CD4-positive, alpha-beta memory T cell (primary cell): ENCODE data around the gene ADAMTS4. TPM values are rescaled to one million over a fixed set of nuclear protein-coding genes. Genes with fewer than 3 reads are reported as not detected.

Experiments
- CTCF ChIA-PET: fragments of 350-600 bp; sonication (Branson Sonifier 250); formaldehyde crosslinking; loops from one replicate; lab custom pipeline; 2021; ENCODE audit warnings: inconsistent platforms; ENCODE audit not compliant: partially characterized antibody; lab: Charles Lee
- POLR2A ChIA-PET: fragments of 350-600 bp; sonication (Branson Sonifier 250); formaldehyde crosslinking; loops from one replicate; lab custom pipeline; 2021; ENCODE audit not compliant: partially characterized antibody; lab: Charles Lee
- DNase-seq, 5 donors: peaks; one replicate each; pipeline versions ENCODE4 v3.0.0 to v3.0.0-alpha.2; 2020 to 2022; ENCODE audit warnings: mixed read lengths in 1 of 5
- H3K27ac ChIP-seq: one replicate; pipeline ENCODE4 v1.7.0; 2013; ENCODE audit warnings: low read depth, low read length
- H3K27me3 ChIP-seq: 2 replicates; pipeline ENCODE4 v1.7.0; 2013; ENCODE audit warnings: mild to moderate bottlenecking, low read length, moderate library complexity; ENCODE audit not compliant: insufficient read depth
- H3K36me3 ChIP-seq: 2 replicates; pipeline ENCODE4 v1.7.0; 2013; ENCODE audit warnings: mild to moderate bottlenecking, low read length, moderate library complexity; ENCODE audit not compliant: insufficient read depth
- H3K4me1 ChIP-seq: 2 replicates; pipeline ENCODE4 v1.7.0; 2013; ENCODE audit warnings: mild to moderate bottlenecking, low read length, moderate library complexity; ENCODE audit not compliant: insufficient read depth
- H3K4me3 ChIP-seq, 2 donors: one replicate each; pipeline ENCODE4 v1.7.0; 2013; ENCODE audit warnings: low read length in 2 of 2, mild to moderate bottlenecking in 1 of 2
- H3K9me3 ChIP-seq, 2 donors: one replicate each; pipeline ENCODE4 v1.7.0; 2013; ENCODE audit warnings: low read length in 2 of 2, control low read depth in 1 of 2; ENCODE audit not compliant: control insufficient read depth in 1 of 2
- H3K27ac Mint-ChIP-seq, 7 donors: one replicate each; pipeline ENCODE4 v1.8.0; 2020 to 2021; ENCODE audit warnings: mixed read lengths in 7 of 7, mild to moderate bottlenecking in 6 of 7, inconsistent platforms in 3 of 7, moderate library complexity in 3 of 7
- H3K27me3 Mint-ChIP-seq, 2 donors: one replicate each; pipeline ENCODE4 v1.8.0; 2020 to 2021; ENCODE audit warnings: mixed read lengths in 2 of 2
- H3K36me3 Mint-ChIP-seq, 2 donors: one replicate each; pipeline ENCODE4 v1.8.0; 2020 to 2021; ENCODE audit warnings: mixed read lengths in 2 of 2, inconsistent platforms in 1 of 2, mild to moderate bottlenecking in 1 of 2
- H3K4me1 Mint-ChIP-seq, 4 donors: one replicate each; pipeline ENCODE4 v1.8.0; 2020 to 2021; ENCODE audit warnings: mixed read lengths in 4 of 4, mild to moderate bottlenecking in 1 of 4
- H3K4me3 Mint-ChIP-seq, 8 donors: one replicate each; pipeline ENCODE4 v1.8.0; 2020 to 2021; ENCODE audit warnings: mixed read lengths in 8 of 8, mild to moderate bottlenecking in 7 of 8, moderate library complexity in 6 of 8, inconsistent platforms in 3 of 8
- H3K9me3 Mint-ChIP-seq, 8 donors: one replicate each; pipeline ENCODE4 v1.8.0; 2020 to 2021; ENCODE audit warnings: mixed read lengths in 8 of 8, mild to moderate bottlenecking in 5 of 8, inconsistent platforms in 3 of 8, moderate library complexity in 1 of 8
- intact Hi-C: fragments of 100-400 bp; cut with micrococcal nuclease; formaldehyde crosslinking; loops from one replicate; pipeline ENCODE4 v1.15.1; 2023
- polyA plus RNA-seq, 2 donors: library from polyadenylated mRNA; unstranded; fragments of 300-500 nt; fragmentation: Illumina TruSeq; gene quantifications; one replicate each; pipeline ENCODE4 v1.2.3, GENCODE V29; 2021
- total RNA-seq, 2 experiments: library from RNA; stranded (reverse); gene quantifications; one replicate each; pipeline ENCODE4 v1.2.3, GENCODE V29; 2021

Gene ADAMTS4
- total and polyA plus RNA-seq, 4 experiments from 2014 or later, result 0.07 to 2.4 (median 1.4) TPM; not detected in 1

GRCh38 chr1:161200992-161201835 is 2.4 kb upstream of the ADAMTS4 start:
- H3K27me3 Mint-ChIP-seq, result peaks cover 0 to 1% of the 10 kb centered on the region in 2 donors
- H3K4me3 Mint-ChIP-seq, result peak overlapping the region; percentile 95 to 98 (median 96)
- H3K4me1 Mint-ChIP-seq, result peaks cover 31 to 62% (median 49%) of the 10 kb centered on the region in 4 donors
- intact Hi-C loops, result no loop called here
- Histone ChIP-seq H3K27me3 (no peaks in the 10 kb centered on the region), H3K4me3 (peak overlapping the region; percentile 85 to 98), H3K36me3 (peaks cover 11% of the 10 kb centered on the region), H3K27ac (peak overlapping the region; percentile 96), H3K4me1 (peaks cover 62% of the 10 kb centered on the region), H3K9me3 (no peaks in the 10 kb centered on the region)
- ChIA-PET CTCF (interaction anchor here (0.7 to 7.3 kb wide), 13 partner anchors 8 to 181 kb away, joined by 3 to 103 read pairs (median 7); partner anchors contain the start of genes APOA2, PPOX, TOMM40L and UFC1), POLR2A (interaction anchor here (0.6 to 5.9 kb wide), 29 partner anchors 11 to 939 kb away, joined by 3 to 134 read pairs (median 11); partner anchors contain the start of genes ARHGAP30, B4GALT3, DCAF8 and DEDD)
- DNase-seq, result peak in 1 of 5 donors; percentile 18
- peaks cover 15 to 33% of the 10 kb centered on the region in 2 donors for H3K36me3 Mint-ChIP-seq
- no peaks in the 10 kb centered on the region for H3K9me3 Mint-ChIP-seq
- peak overlapping the region; percentile 94 to 99 (median 99) for H3K27ac Mint-ChIP-seq

GRCh38 chr1:161200421-161200991 is 1.7 kb upstream of the ADAMTS4 start:
- H3K4me1 ChIP-seq, result peaks cover 55% of the 10 kb centered on the region
- ChIA-PET CTCF (interaction anchor here (1.3 to 7.3 kb wide), 6 partner anchors 8 to 34 kb away, joined by 4 to 103 read pairs (median 49); partner anchors contain the start of genes APOA2, PPOX and TOMM40L), POLR2A (interaction anchor here (0.6 to 5.9 kb wide), 9 partner anchors 11 to 154 kb away, joined by 3 to 134 read pairs (median 34); partner anchors contain the start of genes DEDD, NIT1, PFDN2 and PPOX)
- H3K27ac Mint-ChIP-seq, result peak overlapping the region; percentile 94 to 99 (median 99)
- H3K36me3 ChIP-seq, result peaks cover 7% of the 10 kb centered on the region
- peaks cover 0 to 1% of the 10 kb centered on the region in 2 donors for H3K27me3 Mint-ChIP-seq
- no peaks in the 10 kb centered on the region for H3K27me3 ChIP-seq
- DNase-seq, result no peak
- peak overlapping the region; percentile 14 to 98 (median 50) for H3K4me3 Mint-ChIP-seq
- H3K9me3 ChIP-seq, result no peaks in the 10 kb centered on the region
- peak overlapping the region; percentile 46 for H3K27ac ChIP-seq
- H3K4me3 ChIP-seq, result no peak overlapping the region
- intact Hi-C loops, result no loop called here
- H3K36me3 Mint-ChIP-seq, result peaks cover 12 to 27% of the 10 kb centered on the region in 2 donors
- peaks cover 28 to 56% (median 44%) of the 10 kb centered on the region in 4 donors for H3K4me1 Mint-ChIP-seq
- H3K9me3 Mint-ChIP-seq, result no peaks in the 10 kb centered on the region

- intact Hi-C loops, result no loop called here
- H3K4me3 Mint-ChIP-seq, result peak overlapping the region in 5 of 8 donors; percentile 43 to 98 (median 52)
- Histone ChIP-seq H3K4me3 (no peak overlapping the region), H3K36me3 (peaks cover 3% of the 10 kb centered on the region), H3K9me3 (no peaks in the 10 kb centered on the region), H3K27me3 (no peaks in the 10 kb centered on the region), H3K4me1 (peaks cover 48% of the 10 kb centered on the region), H3K27ac (no peak overlapping the region)
- peaks cover 0 to 1% of the 10 kb centered on the region in 2 donors for H3K27me3 Mint-ChIP-seq
- H3K9me3 Mint-ChIP-seq, result no peaks in the 10 kb centered on the region
- H3K36me3 Mint-ChIP-seq, result peaks cover 7 to 21% of the 10 kb centered on the region in 2 donors
- no peak for DNase-seq
- H3K4me1 Mint-ChIP-seq, result peaks cover 28 to 58% (median 42%) of the 10 kb centered on the region in 4 donors
- H3K27ac Mint-ChIP-seq, result peak overlapping the region; percentile 75 to 99 (median 99)
- CTCF ChIA-PET, result interaction anchor here (1.1 to 1.8 kb wide), 3 partner anchors 26 to 183 kb away, joined by 4 to 7 read pairs (median 4); partner anchors contain the start of gene TOMM40L
- POLR2A ChIA-PET, result interaction anchor here (0.7 to 5.8 kb wide), 3 partner anchors 10 to 26 kb away, joined by 3 to 134 read pairs (median 9); partner anchors contain the start of gene TOMM40L
Measured at GRCh38 chr1:161199506-161200139, 769 bp upstream of the ADAMTS4 start.

GRCh38 chr1:161198194-161198896 is 509 bp downstream of the ADAMTS4 start:
- H3K4me3 Mint-ChIP-seq, result no peak overlapping the region
- POLR2A ChIA-PET, result interaction anchor here (0.5 to 5.8 kb wide), 4 partner anchors 9 to 483 kb away, joined by 3 to 134 read pairs (median 6); no protein-coding TSS in a partner anchor
- Histone ChIP-seq H3K9me3 (no peaks in the 10 kb centered on the region), H3K36me3 (no peaks in the 10 kb centered on the region), H3K27ac (no peak overlapping the region), H3K27me3 (no peaks in the 10 kb centered on the region), H3K4me3 (no peak overlapping the region), H3K4me1 (peaks cover 36% of the 10 kb centered on the region)
- CTCF ChIA-PET, result interaction anchor here (1.0 to 8.7 kb wide), 4 partner anchors 21 to 93 kb away, joined by 3 to 131 read pairs (median 6); partner anchors contain the start of genes APOA2 and TOMM40L
- H3K9me3 Mint-ChIP-seq, result no peaks in the 10 kb centered on the region
- peaks cover 20 to 48% (median 31%) of the 10 kb centered on the region in 4 donors for H3K4me1 Mint-ChIP-seq
- peaks cover 0 to 9% of the 10 kb centered on the region in 2 donors for H3K36me3 Mint-ChIP-seq
- H3K27me3 Mint-ChIP-seq, result peaks cover 0 to 1% of the 10 kb centered on the region in 2 donors
- DNase-seq, result no peak
- intact Hi-C loops, result no loop called here
- H3K27ac Mint-ChIP-seq, result peak overlapping the region in 4 of 7 donors; percentile 25 to 94 (median 46)

GRCh38 chr1:161197560-161198193 is 1.2 kb downstream of the ADAMTS4 start:
- Mint-ChIP-seq H3K36me3 (peaks cover 0 to 7% of the 10 kb centered on the region in 2 donors), H3K4me1 (peaks cover 19 to 46% (median 33%) of the 10 kb centered on the region in 4 donors), H3K9me3 (no peaks in the 10 kb centered on the region), H3K27ac (peak overlapping the region in 1 of 7 donors; percentile 60), H3K27me3 (peaks cover 0 to 1% of the 10 kb centered on the region in 2 donors), H3K4me3 (no peak overlapping the region)
- H3K9me3 ChIP-seq, result no peaks in the 10 kb centered on the region
- no peak for DNase-seq
- ChIA-PET CTCF (interaction anchor here (1.8 to 8.7 kb wide), 2 partner anchors 27 to 94 kb away, joined by 4 to 131 read pairs; partner anchors contain the start of genes APOA2 and TOMM40L), POLR2A (interaction anchor here (0.8 kb wide), 1 partner anchor 16 kb away, joined by 3 read pairs; no protein-coding TSS in a partner anchor)
- H3K4me1 ChIP-seq, result peaks cover 35% of the 10 kb centered on the region
- intact Hi-C loops, result no loop called here
- no peaks in the 10 kb centered on the region for H3K36me3 ChIP-seq
- no peak overlapping the region for H3K4me3 ChIP-seq
- no peaks in the 10 kb centered on the region for H3K27me3 ChIP-seq
- H3K27ac ChIP-seq, result no peak overlapping the region
